Measurements from ENCODE around the gene MAD1L1.
A peak's percentile ranks its signal among the peaks of the same experiment; 100 is the strongest.

The MAD1L1 gene

DNA sequence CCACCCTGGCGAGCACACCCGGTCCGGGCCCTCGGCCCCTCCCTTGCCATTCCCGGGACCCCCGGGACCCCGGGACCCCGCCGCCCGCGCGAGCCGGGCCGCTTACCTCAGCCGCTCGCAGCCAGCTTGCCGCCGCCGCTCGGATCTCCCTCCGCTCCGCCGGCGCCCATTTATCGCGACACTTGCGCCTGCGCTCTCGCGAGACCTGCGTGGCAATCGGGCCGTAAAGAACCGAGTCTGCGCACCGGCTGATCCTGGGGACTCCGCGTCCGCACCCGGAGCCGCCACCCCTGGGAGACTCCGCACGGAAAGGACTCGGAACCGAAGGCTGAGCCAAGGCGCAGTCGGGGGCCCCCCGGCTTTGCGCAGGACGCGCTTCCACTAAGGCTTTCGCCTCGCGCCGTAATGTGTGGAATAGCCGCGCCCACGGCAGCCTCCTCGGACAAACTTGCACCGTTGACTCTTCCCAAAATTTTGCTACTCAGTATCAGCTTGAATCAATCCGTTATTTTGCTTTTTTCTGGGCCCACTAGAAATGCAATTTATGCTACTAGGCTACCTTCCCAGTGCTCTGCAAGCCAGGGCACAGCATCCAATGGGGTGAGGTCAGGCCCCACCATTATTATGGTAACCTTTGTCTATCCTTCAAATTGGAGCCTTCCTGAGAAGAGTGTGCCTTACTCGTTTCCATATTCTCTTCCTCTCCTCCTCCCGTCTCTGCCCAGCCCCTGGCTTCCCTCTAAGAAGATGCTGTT, at the start of gene MAD1L1:
Gene MAD1L1, minus strand, starts transcription at position 180 of the 755 bp plus-strand sequence. CDS start 2,812 bp downstream, outside the sequence.
- CTCF ChIA-PET: interaction anchor here (1.0 kb wide), 1 partner anchor 123 kb away, joined by 3 read pairs; no protein-coding TSS in a partner anchor
- DNase-seq (ENCODE audit: low spot score): peak; percentile 91
- peak within 1 kb of the TSS; percentile 75 for H3K27ac ChIP-seq
- POLR2A ChIA-PET (ENCODE audit: low non-redundant PET): interaction anchor here (1.0 kb wide), 1 partner anchor 77 kb away, joined by 4 read pairs; no protein-coding TSS in a partner anchor
- no peak for TF ChIP-seq CTCF (conservative IDR thresholded peaks at IDR 0.05; ENCODE audit: low read depth)

GRCh38 chr7:2282185-2282751, 49.5 kb upstream of the MAD1L1 start:
- no peak for TF ChIP-seq CTCF (conservative IDR thresholded peaks at IDR 0.05; ENCODE audit: low read depth)
- no peak overlapping the region for H3K27ac ChIP-seq
- no peak for DNase-seq (ENCODE audit: low spot score)
- ChIA-PET POLR2A (ENCODE audit: low non-redundant PET) (no interaction called here), CTCF (interaction anchor here (0.5 kb wide), 1 partner anchor 141 kb away, joined by 3 read pairs; no protein-coding TSS in a partner anchor)

GRCh38 chr7:2281541-2281940, 48.8 kb upstream of the MAD1L1 start:
- no peak for TF ChIP-seq CTCF (conservative IDR thresholded peaks at IDR 0.05; ENCODE audit: low read depth)
- ChIA-PET POLR2A (ENCODE audit: low non-redundant PET) (no interaction called here), CTCF (no interaction called here)
- DNase-seq (ENCODE audit: low spot score): no peak
- no peak overlapping the region for H3K27ac ChIP-seq

DNA sequence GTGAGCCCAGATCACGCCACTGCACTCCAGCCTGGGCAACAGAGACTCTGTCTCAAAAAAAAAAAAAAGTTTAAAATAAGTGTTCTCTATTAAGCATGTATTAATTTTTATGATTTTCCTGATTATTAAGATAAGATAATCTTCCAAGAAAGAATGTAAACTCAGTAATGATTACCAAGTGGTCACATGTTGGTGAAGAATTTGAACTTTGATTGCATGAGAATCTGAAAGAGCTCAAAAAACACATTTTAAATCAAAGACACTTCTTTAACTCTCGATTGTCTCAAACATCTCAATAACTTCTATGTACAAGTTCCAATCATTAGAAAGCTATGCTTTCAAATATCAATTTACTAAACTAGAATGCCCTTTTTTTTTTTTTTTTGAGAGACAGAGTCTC, 47.7 kb upstream of the MAD1L1 start:
- CTCF ChIA-PET: interaction anchor here (1.3 kb wide), 1 partner anchor 11 kb away, joined by 3 read pairs; no protein-coding TSS in a partner anchor
- DNase-seq (ENCODE audit: low spot score): no peak
- TF ChIP-seq CTCF (conservative IDR thresholded peaks at IDR 0.05; ENCODE audit: low read depth): no peak
- no peak overlapping the region for H3K27ac ChIP-seq
- POLR2A ChIA-PET (ENCODE audit: low non-redundant PET): no interaction called here

DNA sequence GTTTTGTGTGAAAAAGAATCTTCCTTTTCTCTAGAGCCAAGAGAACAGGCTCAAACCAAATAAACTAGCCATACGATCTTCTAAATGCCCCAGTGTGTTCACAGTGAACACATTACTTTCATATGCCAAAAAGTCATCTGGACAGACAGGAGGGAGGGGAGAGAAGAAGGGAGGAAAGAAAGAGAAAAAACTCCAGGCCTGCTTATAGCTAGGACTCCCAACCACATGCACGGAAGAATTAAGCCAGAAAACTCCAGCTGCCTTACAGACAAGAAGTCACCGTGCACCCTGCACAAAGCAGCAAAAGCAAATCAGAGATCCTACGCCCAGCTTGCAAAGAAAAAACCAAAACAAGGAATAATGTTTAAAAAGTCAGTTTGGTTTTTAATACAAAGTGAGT, 47.2 kb upstream of the MAD1L1 start:
- no peak for TF ChIP-seq CTCF (conservative IDR thresholded peaks at IDR 0.05; ENCODE audit: low read depth)
- POLR2A ChIA-PET (ENCODE audit: low non-redundant PET): no interaction called here
- CTCF ChIA-PET: interaction anchor here (1.3 kb wide), 1 partner anchor 10 kb away, joined by 3 read pairs; no protein-coding TSS in a partner anchor

DNA sequence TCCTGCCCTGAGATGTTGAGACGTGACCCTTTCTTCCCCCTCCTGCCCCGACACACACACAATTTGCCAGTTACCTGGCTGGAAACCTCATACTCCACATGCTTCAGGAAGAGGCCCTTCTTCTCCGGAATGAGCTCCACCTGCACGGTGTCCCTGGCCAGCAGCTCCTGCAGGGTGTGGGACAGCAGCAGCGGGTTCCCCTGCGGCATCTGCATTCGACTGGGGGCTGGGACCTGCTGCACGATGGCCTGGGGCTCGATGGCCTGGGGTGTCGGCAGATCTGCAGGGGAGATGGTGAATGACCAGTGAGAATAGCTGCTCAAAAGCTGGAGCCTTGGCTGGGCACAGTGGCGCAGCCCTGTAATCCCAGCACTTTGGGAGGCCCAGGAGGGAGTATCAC, 45.3 kb upstream of the MAD1L1 start:
- TF ChIP-seq CTCF (conservative IDR thresholded peaks at IDR 0.05; ENCODE audit: low read depth): no peak
- CTCF ChIA-PET: no interaction called here
- no peak for DNase-seq (ENCODE audit: low spot score)
- POLR2A ChIA-PET (ENCODE audit: low non-redundant PET): no interaction called here
- no peak overlapping the region for H3K27ac ChIP-seq

More for the DNA sequence above, 47.2 kb upstream of the MAD1L1 start:
- no peak overlapping the region for H3K27ac ChIP-seq
- DNase-seq (ENCODE audit: low spot score): no peak

Measured in RWPE1 (cell line).